Psoas muscle (tissue), 8 donors: ENCODE data around the gene TMEM266. TPM values are rescaled to one million over a fixed set of nuclear protein-coding genes. Genes with fewer than 3 reads are reported as not detected.

Source experiments
- ATAC-seq, 4 donors: fragments of 200-7000 bp; cut with Tn5 transposase; one replicate each; pipeline ENCODE4 v1.9.1; 2020; ENCODE audit warnings: moderate library complexity in 3 of 4, mild to moderate bottlenecking in 2 of 4
- DNase-seq, 2 donors: peaks; one replicate each; pipeline ENCODE4 v3.0.0-alpha.2; 2020
- H3K27ac ChIP-seq: fragments of 200-600 bp; one replicate; pipeline ENCODE4 v1.8.0; 2022
- H3K27me3 ChIP-seq, 3 donors: fragments of 200-600 bp in 1 of 3; one replicate each; pipeline versions ENCODE4 v1.6.1 to v1.8.0; 2013 to 2022; ENCODE audit warnings: low read length in 2 of 3, mild to moderate bottlenecking in 2 of 3, moderate library complexity in 1 of 3; ENCODE audit not compliant: insufficient read depth in 3 of 3
- H3K36me3 ChIP-seq, 2 donors: fragments of 200-600 bp in 1 of 2; one replicate each; pipeline versions ENCODE4 v1.6.1 to v1.8.0; 2013 to 2022; ENCODE audit warnings: low read depth in 1 of 2, mild to moderate bottlenecking in 1 of 2, moderate library complexity in 1 of 2; ENCODE audit not compliant: insufficient read depth in 1 of 2
- H3K4me1 ChIP-seq: fragments of 200-600 bp; one replicate; pipeline ENCODE4 v1.8.0; 2022
- H3K4me3 ChIP-seq: fragments of 200-600 bp; one replicate; pipeline ENCODE4 v1.8.0; 2022; ENCODE audit warnings: mild to moderate bottlenecking
- H3K9me3 ChIP-seq: fragments of 200-600 bp; one replicate; pipeline ENCODE4 v1.8.0; 2022
- CTCF ChIP-seq: fragments of 200-600 bp; IDR thresholded peaks from one replicate; pipeline ENCODE4 v1.8.0; 2022; ENCODE audit warnings: antibody characterized with exemption
- WGBS, 3 donors: extraction: QIAGEN DNeasy Blood & Tissue Kit; methylation state at CpG; one replicate each; pipeline versions ENCODE4 v1.1.6 to v1.1.7; 2013; 5-methylcytosine and 5-hydroxymethylcytosine counted together
- intact Hi-C, 2 donors: fragments of 100-400 bp; cut with DNase I; formaldehyde crosslinking; loops; one replicate each; pipeline versions ENCODE4 v1.11.0 to v1.14.2; 2022
- polyA plus RNA-seq, 3 donors: library from polyadenylated mRNA; stranded (reverse); fragments of 200-250 nt; gene quantifications; one replicate each; pipeline ENCODE4 v1.2.3, GENCODE V29; 2013
- total RNA-seq, 4 donors: library from RNA; stranded (reverse); fragmentation: NEBNext Ultra II Directional in 2 of 4; extraction: Animal tissue kit (Norgen Biotek cat#: 25700) in 2 of 4; gene quantifications; one replicate each; pipeline versions ENCODE4 v1.2.1 to v1.2.4, GENCODE V29; 2021 to 2023
- donor health status: healthy with polysubstance abuse.
- donor health status: DM: no; HTN: no; CAD: no; lungs with moderate emphysema.
- donor health status: Bipolar disorder and iron deficiency.
- donor health status: healthy.
- donor health status: DM: yes; HTN: yes; CAD: no.
- donor health status: DM: no; HTN: no; CAD: no.
- donor health status: DM: no; HTN: no; CAD: no.
- donor health status: DM: yes; HTN: yes; CAD: no.

TMEM266 gene
- total and polyA plus RNA-seq, 7 donors = 0.87 to 12.1 (median 5.6) TPM

DNA sequence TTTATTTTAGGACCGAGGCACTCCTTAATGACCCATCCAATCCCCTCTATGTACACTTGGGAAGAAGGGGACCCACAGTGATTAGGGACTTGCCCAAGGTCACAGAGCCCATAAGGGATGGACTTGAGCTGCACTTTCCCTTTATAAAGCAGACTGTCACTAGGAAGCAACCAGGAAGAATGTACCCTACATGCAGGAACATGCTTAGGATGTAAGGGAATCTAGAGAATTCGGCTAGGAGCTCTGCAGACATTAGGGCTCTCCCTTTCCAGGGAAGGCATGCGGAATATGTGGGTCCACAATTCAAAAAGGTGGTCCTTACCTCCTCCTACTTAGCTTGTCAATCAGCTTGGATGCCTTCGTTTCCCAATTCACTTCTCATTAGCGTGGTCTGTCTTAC is 78.7 kb downstream of the TMEM266 start:
- Histone ChIP-seq H3K27ac (no peak overlapping the region), H3K36me3 (peaks cover 0 to 18% of the 10 kb centered on the region in 2 donors), H3K9me3 (no peaks in the 10 kb centered on the region), H3K4me1 (peaks cover 4% of the 10 kb centered on the region), H3K4me3 (no peak overlapping the region), H3K27me3 (no peaks in the 10 kb centered on the region)
- DNase-seq (no peak), ATAC-seq (no peak)
- intact Hi-C loops = loop anchor here in 1 of 2 donors (2.0 kb wide), 1 partner anchor 80 kb away; the partner anchor contains the start of gene TMEM266
- 84 to 89% (median 88%) methylated on average over 5 of the region's 5 CpGs for WGBS, 3 donors
- TF ChIP-seq CTCF = no peak

DNA sequence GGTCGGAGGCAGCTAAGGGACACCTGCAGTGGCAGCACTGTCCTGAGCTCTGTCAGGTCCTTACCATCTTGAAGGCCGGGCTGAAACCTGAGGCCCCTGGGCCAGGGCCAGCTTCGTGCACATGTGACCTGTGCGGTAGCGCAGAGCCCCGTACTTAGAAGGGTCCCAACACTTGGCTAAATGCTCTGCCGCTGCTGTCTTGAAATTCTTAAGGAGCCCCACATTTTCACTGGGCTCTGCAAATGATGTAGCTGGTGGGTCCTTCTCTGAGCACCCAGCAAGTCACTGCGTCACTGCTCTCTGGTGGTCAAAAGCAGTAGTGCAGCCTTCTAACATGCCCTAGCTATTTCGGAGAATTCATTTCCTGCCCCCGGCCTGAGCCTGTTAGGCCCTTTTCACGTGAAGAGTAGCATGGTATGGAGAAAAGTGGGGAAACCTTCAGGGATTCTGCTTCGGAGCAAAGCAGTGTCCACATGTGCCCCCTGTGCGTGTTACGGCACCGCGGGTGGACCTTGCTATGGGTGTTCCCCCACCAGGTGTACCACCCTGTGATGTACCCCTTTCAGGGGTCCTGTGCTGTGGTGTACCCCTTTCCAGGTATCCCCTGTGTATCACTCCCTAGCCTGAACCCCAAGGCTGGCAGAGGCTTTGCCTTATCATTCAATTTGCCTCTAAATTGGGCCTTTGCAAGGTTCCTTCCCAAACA is 79.7 kb downstream of the TMEM266 start:
- WGBS, 3 donors = 19 to 30% (median 20%) methylated on average over 16 of the region's 16 CpGs
- DNase-seq (peak; percentile 63 to 70), ATAC-seq (peak; percentile 83 to 96 (median 90))
- intact Hi-C loops = loop anchor here (1.0 to 10.0 kb wide), 3 partner anchors 81 to 325 kb away; partner anchors contain the start of gene TMEM266 (in 1 of the 2)
- TF ChIP-seq CTCF = peak; percentile 97
- Histone ChIP-seq H3K9me3 (no peaks in the 10 kb centered on the region), H3K4me1 (peaks cover 4% of the 10 kb centered on the region), H3K4me3 (no peak overlapping the region), H3K36me3 (peaks cover 0 to 18% of the 10 kb centered on the region in 2 donors), H3K27ac (no peak overlapping the region), H3K27me3 (no peaks in the 10 kb centered on the region)

DNA sequence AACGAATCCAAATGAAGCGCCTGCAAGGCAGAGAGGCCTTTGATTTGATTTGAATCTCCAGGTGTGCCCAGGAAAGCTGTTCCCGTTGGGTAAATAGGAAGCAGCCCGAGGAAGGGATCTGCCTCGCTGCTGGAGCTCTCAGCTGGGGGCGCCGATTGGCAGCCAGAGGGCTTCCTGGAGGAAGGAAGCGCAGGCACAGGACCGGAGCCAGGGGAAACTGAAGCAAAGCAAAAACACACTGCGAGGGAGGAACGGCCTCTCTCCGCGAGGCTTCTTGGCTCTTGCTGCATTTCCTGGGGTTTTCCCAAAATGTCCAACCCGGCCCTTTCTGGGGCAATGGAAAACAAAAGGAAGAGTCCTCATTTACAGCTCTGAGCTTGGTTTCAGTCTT is 80.3 kb downstream of the TMEM266 start:
- Histone ChIP-seq H3K27ac (no peak overlapping the region), H3K4me3 (no peak overlapping the region), H3K9me3 (no peaks in the 10 kb centered on the region), H3K27me3 (no peaks in the 10 kb centered on the region), H3K36me3 (peaks cover 0 to 13% of the 10 kb centered on the region in 2 donors), H3K4me1 (peaks cover 4% of the 10 kb centered on the region)
- intact Hi-C loops = loop anchor here in 1 of 2 donors (10.0 kb wide), 1 partner anchor 325 kb away; no protein-coding TSS in a partner anchor
- DNase-seq (no peak), ATAC-seq (peak in 1 of 4 donors; percentile 28)
- TF ChIP-seq CTCF = no peak
- 37 to 48% (median 43%) methylated on average over 14 of the region's 14 CpGs for WGBS, 3 donors

DNA sequence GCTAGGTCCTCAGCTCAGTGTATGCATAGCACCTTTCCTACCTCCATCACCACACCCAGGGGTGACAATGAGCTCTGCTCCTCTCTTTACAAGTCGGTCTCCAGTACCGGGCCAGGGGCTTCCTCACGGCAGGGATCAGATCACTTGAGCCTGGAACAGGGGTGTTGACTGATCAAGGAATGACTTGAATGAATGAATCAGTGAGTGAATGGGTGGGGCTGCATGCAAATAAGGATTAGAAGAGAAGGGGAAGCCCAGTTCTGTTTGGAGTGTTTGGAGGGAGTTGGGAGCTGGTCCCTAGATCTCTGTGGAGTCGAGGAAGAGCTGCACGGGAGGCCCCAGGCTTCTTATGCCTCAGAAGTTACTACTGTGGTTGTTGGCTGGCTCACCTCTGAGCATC is 87.0 kb downstream of the TMEM266 start:
- H3K4me1 ChIP-seq = peaks cover 19% of the 10 kb centered on the region
- DNase-seq = no peak
- no peaks in the 10 kb centered on the region for H3K9me3 ChIP-seq
- no peak for TF ChIP-seq CTCF
- H3K36me3 ChIP-seq = no peaks in the 10 kb centered on the region
- intact Hi-C loops = loop anchor here in 1 of 2 donors (10.0 kb wide), 1 partner anchor 332 kb away; no protein-coding TSS in a partner anchor
- ATAC-seq = no peak
- no peaks in the 10 kb centered on the region for H3K27me3 ChIP-seq
- H3K4me3 ChIP-seq = no peak overlapping the region
- WGBS, 3 donors = 77 to 82% (median 78%) methylated on average over 5 of the region's 5 CpGs
- H3K27ac ChIP-seq = no peak overlapping the region
